ENCODE results near the gene GARNL3.

- TF ChIP-seq CTCF (IDR thresholded peaks at IDR 0.05) (no peak), POLR2A (IDR thresholded peaks at IDR 0.05) (no peak)
Measured at GRCh38 chr9:127362829-127363228, 98.3 kb downstream of the GARNL3 start.

Data from heart left ventricle (tissue), 13 donors.